Measurements from ENCODE around the gene NTSR1. TPM values are rescaled to one million over a fixed set of nuclear protein-coding genes. Genes with fewer than 3 reads are reported as not detected.

Gene NTSR1
- total and polyA plus RNA-seq, 8 donors: 0.06 to 15.9 (median 0.28) TPM; not detected in 5

DNA sequence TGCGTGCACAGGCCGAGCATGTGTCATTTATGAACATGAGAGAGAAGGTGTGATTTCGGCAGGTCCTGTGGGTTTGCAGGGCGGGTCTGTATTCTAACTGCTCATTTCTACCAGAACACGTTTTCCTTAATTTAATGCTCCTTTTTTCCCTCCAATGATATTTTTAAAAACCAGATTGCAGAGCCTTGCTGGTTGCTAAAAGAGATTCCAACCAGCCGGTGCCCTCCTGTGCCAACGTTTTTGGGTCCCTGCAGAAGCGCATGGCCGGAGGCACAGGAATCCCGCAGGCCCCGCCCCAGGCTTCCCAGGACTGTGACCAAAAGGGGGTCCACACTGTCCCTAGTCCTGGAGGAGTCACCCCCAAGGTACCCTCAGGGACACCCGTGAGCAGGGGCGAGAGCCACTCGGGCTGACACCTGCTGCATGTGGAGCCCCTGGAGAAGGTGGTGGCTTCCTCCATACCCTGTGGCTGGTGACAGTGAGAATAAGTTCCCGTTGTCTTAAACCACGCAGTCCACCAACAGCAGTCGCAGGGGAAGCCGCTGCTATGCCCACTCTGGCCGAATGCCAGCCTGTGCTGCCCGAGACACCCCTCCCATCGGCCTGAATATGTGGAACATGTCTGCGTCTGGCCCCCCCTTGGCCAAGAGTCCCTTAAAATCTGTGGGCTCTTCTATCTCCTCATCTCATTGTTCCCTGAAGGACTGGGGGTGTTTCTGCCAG is 15.7 kb upstream of the NTSR1 start:
- Histone ChIP-seq H3K9me3 (no peaks in the 10 kb centered on the region), H3K4me1 (no peaks in the 10 kb centered on the region), H3K36me3 (no peaks in the 10 kb centered on the region), H3K4me3 (no peak overlapping the region), H3K27me3 (peaks cover 0 to 53% (median 19%) of the 10 kb centered on the region in 3 donors), H3K27ac (no peak overlapping the region)
- 65 to 76% (median 71%) methylated on average over 20 to 22 of the region's 22 CpGs for WGBS, 5 donors
- intact Hi-C loops (cut with DNase I; ENCODE audit: low total_unique reads): no loop called here
- TF ChIP-seq EP300 (IDR thresholded peaks at IDR 0.05): no peak
- no peak for TF ChIP-seq POLR2A (IDR thresholded peaks at IDR 0.05)
- no peak for TF ChIP-seq CTCF (IDR thresholded peaks at IDR 0.05)
- TF ChIP-seq POLR2AphosphoS5 (IDR thresholded peaks at IDR 0.05): no peak
- DNase-seq: no peak

- DNase-seq: no peak
- Histone ChIP-seq H3K27ac (no peak overlapping the region), H3K27me3 (peaks cover 0 to 47% (median 19%) of the 10 kb centered on the region in 3 donors), H3K36me3 (no peaks in the 10 kb centered on the region), H3K4me3 (no peak overlapping the region), H3K9me3 (no peaks in the 10 kb centered on the region), H3K4me1 (no peaks in the 10 kb centered on the region)
- 66 to 78% (median 69%) methylated on average over 9 to 10 of the region's 10 CpGs for WGBS, 5 donors
- intact Hi-C loops (cut with DNase I; ENCODE audit: low total_unique reads): no loop called here
- TF ChIP-seq EP300 (IDR thresholded peaks at IDR 0.05) (no peak), POLR2AphosphoS5 (IDR thresholded peaks at IDR 0.05) (no peak), POLR2A (IDR thresholded peaks at IDR 0.05) (no peak), CTCF (IDR thresholded peaks at IDR 0.05) (no peak)
Observed at GRCh38 chr20:62693524-62693922, 15.1 kb upstream of the NTSR1 start.

GRCh38 chr20:62694106-62694505 is 14.5 kb upstream of the NTSR1 start:
- Histone ChIP-seq H3K9me3 (no peaks in the 10 kb centered on the region), H3K4me1 (no peaks in the 10 kb centered on the region), H3K4me3 (no peak overlapping the region), H3K27ac (no peak overlapping the region), H3K27me3 (peaks cover 0 to 46% (median 19%) of the 10 kb centered on the region in 3 donors), H3K36me3 (no peaks in the 10 kb centered on the region)
- TF ChIP-seq EP300 (IDR thresholded peaks at IDR 0.05) (no peak), POLR2A (IDR thresholded peaks at IDR 0.05) (no peak), CTCF (IDR thresholded peaks at IDR 0.05) (no peak), POLR2AphosphoS5 (IDR thresholded peaks at IDR 0.05) (no peak)
- DNase-seq: no peak
- 62 to 93% (median 72%) methylated on average over 3 to 10 of the region's 10 CpGs for WGBS, 5 donors
- intact Hi-C loops (cut with DNase I; ENCODE audit: low total_unique reads): no loop called here

DNA sequence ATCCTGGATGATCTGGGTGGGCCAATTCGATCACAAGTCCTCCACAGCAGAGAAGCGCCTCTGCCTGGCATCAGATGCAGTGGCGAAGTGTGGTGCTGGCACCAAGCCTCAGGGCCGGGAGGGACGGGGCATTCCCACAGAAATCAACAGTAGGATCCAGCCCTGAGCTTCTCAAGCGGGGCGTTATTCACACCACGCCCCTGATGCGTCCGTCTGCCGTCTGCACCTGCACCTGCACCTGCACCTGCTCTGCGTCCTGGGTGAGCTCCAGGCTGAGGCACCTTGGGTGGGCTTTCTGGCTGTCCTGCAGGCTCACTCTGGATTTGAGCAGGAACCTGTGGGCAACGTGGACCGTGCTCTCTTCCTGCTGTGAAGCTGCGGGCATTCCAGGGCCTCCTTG is 13.8 kb upstream of the NTSR1 start:
- intact Hi-C loops (cut with DNase I; ENCODE audit: low total_unique reads): no loop called here
- H3K4me3 ChIP-seq: no peak overlapping the region
- H3K27ac ChIP-seq: no peak overlapping the region
- no peaks in the 10 kb centered on the region for H3K9me3 ChIP-seq
- DNase-seq: no peak
- peaks cover 0 to 49% (median 17%) of the 10 kb centered on the region in 3 donors for H3K27me3 ChIP-seq
- H3K36me3 ChIP-seq: no peaks in the 10 kb centered on the region
- H3K4me1 ChIP-seq: no peaks in the 10 kb centered on the region
- WGBS, 5 donors: 68 to 78% (median 69%) methylated on average over 13 to 15 of the region's 15 CpGs
- TF ChIP-seq EP300 (IDR thresholded peaks at IDR 0.05) (no peak), POLR2A (IDR thresholded peaks at IDR 0.05) (no peak), POLR2AphosphoS5 (IDR thresholded peaks at IDR 0.05) (no peak), CTCF (IDR thresholded peaks at IDR 0.05) (no peak)
